ENCODE measurements around the gene SRGAP2C. TPM values are rescaled to one million over a fixed set of nuclear protein-coding genes. Genes with fewer than 3 reads are reported as not detected.
"Not testable (repeated sequence)": the region's sequence is repeated elsewhere in the genome, so short reads cannot be mapped to it uniquely, and the experiment has no call there.

The SRGAP2C gene
- total and polyA plus RNA-seq, 3 donors from 2014 or later = 1.5 to 13.0 (median 8.0) TPM

GRCh38 chr1:121238384-121238783, 53.6 kb downstream of the SRGAP2C start:
- H3K4me3 ChIP-seq; H3K9me3 ChIP-seq; H3K4me1 ChIP-seq; intact Hi-C loops (cut with DNase I; ENCODE audit: low total_unique reads); H3K27ac ChIP-seq; H3K36me3 ChIP-seq (ENCODE audit: low read depth, missing control alignments); DNase-seq; H3K27me3 ChIP-seq: not testable (repeated sequence)
- 100% methylated on average over 1 of the region's 1 CpG; no CpG with 5 or more reads in 1 of the 2 donors for WGBS, 2 donors

- H3K27ac ChIP-seq; H3K9me3 ChIP-seq; H3K4me3 ChIP-seq; H3K27me3 ChIP-seq; intact Hi-C loops (cut with DNase I; ENCODE audit: low total_unique reads); DNase-seq; H3K4me1 ChIP-seq; H3K36me3 ChIP-seq (ENCODE audit: low read depth, missing control alignments): not testable (repeated sequence)
- 100% methylated on average over 1 of the region's 1 CpG; no CpG with 5 or more reads in 1 of the 2 donors for WGBS, 2 donors
Observed at GRCh38 chr1:121243913-121244312, 59.1 kb downstream of the SRGAP2C start.

GRCh38 chr1:121246399-121246798, 61.6 kb downstream of the SRGAP2C start:
- 100% methylated on average over 1 of the region's 2 CpGs; no CpG with 5 or more reads in 1 of the 2 donors for WGBS, 2 donors
- H3K36me3 ChIP-seq (ENCODE audit: low read depth, missing control alignments); H3K4me1 ChIP-seq; H3K27me3 ChIP-seq; H3K27ac ChIP-seq; intact Hi-C loops (cut with DNase I; ENCODE audit: low total_unique reads); H3K4me3 ChIP-seq; DNase-seq; H3K9me3 ChIP-seq: not testable (repeated sequence)

DNA sequence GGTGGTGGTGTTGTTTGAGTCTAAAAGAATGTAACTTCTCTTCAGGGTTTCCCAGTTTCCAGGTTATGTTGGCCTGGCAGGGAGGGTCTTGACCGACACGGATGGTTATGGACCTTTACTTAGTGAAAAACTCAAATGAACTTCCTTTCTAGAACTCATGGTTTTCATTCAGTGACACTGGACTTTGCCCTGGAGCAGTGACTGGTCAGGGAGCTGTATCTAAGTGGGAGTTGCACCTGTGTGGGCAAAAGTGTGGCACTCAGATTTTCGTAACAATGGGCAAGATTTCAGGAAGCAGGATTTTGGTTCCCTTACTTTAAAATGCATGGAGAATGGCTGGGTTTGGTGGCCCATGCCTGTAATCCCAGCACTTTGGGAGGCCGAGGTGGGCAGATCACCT, 67.9 kb downstream of the SRGAP2C start:
- intact Hi-C loops (cut with DNase I; ENCODE audit: low total_unique reads) = not testable (repeated sequence)

GRCh38 chr1:121254618-121255017, 69.8 kb downstream of the SRGAP2C start:
- intact Hi-C loops (cut with DNase I; ENCODE audit: low total_unique reads); DNase-seq; H3K9me3 ChIP-seq; H3K4me3 ChIP-seq; H3K27me3 ChIP-seq; H3K36me3 ChIP-seq (ENCODE audit: low read depth, missing control alignments); H3K27ac ChIP-seq; H3K4me1 ChIP-seq: not testable (repeated sequence)

More for the DNA sequence above, 67.9 kb downstream of the SRGAP2C start:
- H3K9me3 ChIP-seq; H3K36me3 ChIP-seq (ENCODE audit: low read depth, missing control alignments); DNase-seq; H3K27me3 ChIP-seq; H3K27ac ChIP-seq; H3K4me3 ChIP-seq; H3K4me1 ChIP-seq: not testable (repeated sequence)
- WGBS, 2 donors = no CpG with 5 or more reads among the region's 4 CpGs

DNA sequence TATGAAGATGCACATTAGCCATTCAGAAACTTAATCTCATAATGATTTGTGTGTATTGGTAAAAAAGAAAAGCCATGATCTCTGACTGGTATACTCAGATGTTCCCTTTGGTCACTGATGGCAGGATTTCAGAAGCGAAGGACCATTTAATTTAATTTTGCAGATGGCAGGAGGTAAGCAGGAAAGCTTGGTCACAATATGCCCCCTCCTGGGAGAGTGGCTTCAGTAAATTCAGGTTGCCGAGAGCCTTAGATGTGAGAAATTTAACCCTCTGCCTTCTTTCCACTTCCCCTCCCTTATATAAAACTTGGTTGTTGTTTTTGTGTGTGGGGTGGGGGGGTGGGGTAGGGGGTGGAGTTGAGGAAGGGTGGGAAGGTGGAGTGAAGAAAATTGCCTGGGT, 72.9 kb downstream of the SRGAP2C start:
- H3K4me1 ChIP-seq; intact Hi-C loops (cut with DNase I; ENCODE audit: low total_unique reads); H3K9me3 ChIP-seq; H3K36me3 ChIP-seq (ENCODE audit: low read depth, missing control alignments); H3K27me3 ChIP-seq; H3K27ac ChIP-seq; DNase-seq; H3K4me3 ChIP-seq: not testable (repeated sequence)
- WGBS, 2 donors = no CpG with 5 or more reads among the region's 2 CpGs

GRCh38 chr1:121258134-121258533, 73.4 kb downstream of the SRGAP2C start:
- intact Hi-C loops (cut with DNase I; ENCODE audit: low total_unique reads); H3K27me3 ChIP-seq; H3K27ac ChIP-seq; H3K36me3 ChIP-seq (ENCODE audit: low read depth, missing control alignments); H3K9me3 ChIP-seq; H3K4me1 ChIP-seq; DNase-seq; H3K4me3 ChIP-seq: not testable (repeated sequence)
- WGBS, 2 donors = 88 to 90% methylated on average over 1 to 2 of the region's 2 CpGs

DNA sequence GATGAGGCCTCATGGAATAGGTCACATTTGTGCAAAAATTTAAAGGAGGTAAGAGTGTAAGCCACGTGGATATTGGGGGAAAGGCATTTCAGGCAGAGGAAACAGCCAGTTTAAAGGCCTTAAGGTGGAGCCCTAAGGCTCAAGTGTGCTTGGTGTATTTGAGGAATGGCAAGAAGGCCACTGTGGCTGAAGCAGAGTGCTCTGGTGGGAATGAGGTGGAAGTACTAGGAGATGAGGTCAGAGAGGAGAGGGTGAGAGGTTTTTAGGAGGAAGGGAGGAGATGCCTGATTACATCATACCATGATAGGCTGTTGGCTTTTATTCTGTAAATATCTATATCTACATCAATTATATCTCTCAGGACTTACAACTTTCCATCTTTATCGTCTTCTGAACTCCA, 75.4 kb downstream of the SRGAP2C start:
- H3K4me1 ChIP-seq; intact Hi-C loops (cut with DNase I; ENCODE audit: low total_unique reads); H3K27ac ChIP-seq; H3K9me3 ChIP-seq; H3K36me3 ChIP-seq (ENCODE audit: low read depth, missing control alignments); DNase-seq; H3K27me3 ChIP-seq; H3K4me3 ChIP-seq: not testable (repeated sequence)
- WGBS, 2 donors = 86 to 87% methylated on average over 2 of the region's 2 CpGs

DNA sequence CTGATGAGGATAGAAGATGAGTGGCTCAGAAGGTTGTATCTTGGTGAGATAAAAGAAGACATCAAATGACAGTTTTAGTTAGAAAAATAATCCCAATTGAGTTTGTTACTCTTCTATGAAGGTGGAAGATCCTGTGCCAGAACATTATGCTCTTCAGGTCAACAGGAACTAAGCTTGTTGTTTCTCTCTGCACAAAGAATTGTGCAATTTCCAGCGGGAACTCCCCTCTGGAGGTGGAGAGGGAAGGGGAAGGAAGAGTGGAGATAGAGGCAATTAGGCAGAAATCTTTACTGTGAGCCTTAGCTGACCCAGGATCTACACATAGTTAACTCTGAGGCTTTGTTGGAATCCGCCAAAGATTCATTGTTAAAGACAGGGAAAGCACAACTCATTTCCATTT, 77.4 kb downstream of the SRGAP2C start:
- H3K4me1 ChIP-seq; H3K9me3 ChIP-seq; H3K27me3 ChIP-seq; DNase-seq; H3K4me3 ChIP-seq; intact Hi-C loops (cut with DNase I; ENCODE audit: low total_unique reads); H3K36me3 ChIP-seq (ENCODE audit: low read depth, missing control alignments); H3K27ac ChIP-seq: not testable (repeated sequence)
- WGBS, 2 donors = 40 to 46% methylated on average over 1 to 2 of the region's 2 CpGs

DNA sequence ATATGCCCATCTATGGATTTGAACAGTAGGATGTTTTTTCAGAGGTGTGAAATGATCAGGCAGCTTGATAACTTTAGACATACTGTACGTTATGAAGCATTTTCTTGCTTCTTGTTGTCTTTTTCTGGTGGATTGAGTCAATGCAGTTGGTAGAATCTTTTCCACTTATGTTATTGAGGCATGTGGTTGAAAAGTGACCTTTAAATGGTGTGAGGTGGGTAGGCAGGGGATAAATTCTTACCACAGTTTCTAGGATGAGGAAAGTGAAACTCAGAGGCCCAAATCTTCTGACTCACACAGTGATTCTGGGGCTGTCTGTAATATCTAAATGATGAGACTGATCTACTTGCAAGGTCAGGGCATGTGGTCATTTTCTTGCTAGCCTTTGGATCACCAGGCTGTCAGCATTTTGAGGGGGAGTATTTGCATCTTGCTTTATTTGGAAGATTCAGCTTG, 79.0 kb downstream of the SRGAP2C start:
- intact Hi-C loops (cut with DNase I; ENCODE audit: low total_unique reads); DNase-seq; H3K36me3 ChIP-seq (ENCODE audit: low read depth, missing control alignments); H3K27ac ChIP-seq; H3K4me3 ChIP-seq; H3K9me3 ChIP-seq; H3K4me1 ChIP-seq; H3K27me3 ChIP-seq: not testable (repeated sequence)
- no CpG with 5 or more reads among the region's 1 CpG for WGBS, 2 donors

- H3K4me3 ChIP-seq; H3K27ac ChIP-seq; H3K4me1 ChIP-seq; H3K9me3 ChIP-seq; H3K27me3 ChIP-seq; DNase-seq; H3K36me3 ChIP-seq (ENCODE audit: low read depth, missing control alignments); intact Hi-C loops (cut with DNase I; ENCODE audit: low total_unique reads): not testable (repeated sequence)
- whole genome bisulfite sequencing, 2 donors = 100% methylated on average over 2 of the region's 4 CpGs; no CpG with 5 or more reads in 1 of the 2 donors
Observed at GRCh38 chr1:121267072-121267471, 82.3 kb downstream of the SRGAP2C start.

GRCh38 chr1:121269309-121269708, 84.5 kb downstream of the SRGAP2C start:
- H3K36me3 ChIP-seq (ENCODE audit: low read depth, missing control alignments); H3K9me3 ChIP-seq; H3K4me3 ChIP-seq; intact Hi-C loops (cut with DNase I; ENCODE audit: low total_unique reads); DNase-seq; H3K27me3 ChIP-seq; H3K4me1 ChIP-seq; H3K27ac ChIP-seq: not testable (repeated sequence)
- no CpG with 5 or more reads among the region's 1 CpG for WGBS, 2 donors

GRCh38 chr1:121269973-121270372, 85.2 kb downstream of the SRGAP2C start:
- WGBS, 2 donors = 17% methylated on average over 1 of the region's 3 CpGs; no CpG with 5 or more reads in 1 of the 2 donors
- H3K9me3 ChIP-seq; H3K36me3 ChIP-seq (ENCODE audit: low read depth, missing control alignments); H3K4me3 ChIP-seq; H3K27me3 ChIP-seq; H3K4me1 ChIP-seq; H3K27ac ChIP-seq; DNase-seq; intact Hi-C loops (cut with DNase I; ENCODE audit: low total_unique reads): not testable (repeated sequence)
